GM19351 (cell line): Measurements from ENCODE around the gene FAM217B.

Experiments used
- ATAC-seq: cut with Tn5 transposase; IDR thresholded peaks from one replicate; pipeline ENCODE4 v1.9.1; 2021; ENCODE audit warnings: mild to moderate bottlenecking, moderate library complexity; ENCODE audit not compliant: unreplicated experiment

FAM217B gene

DNA sequence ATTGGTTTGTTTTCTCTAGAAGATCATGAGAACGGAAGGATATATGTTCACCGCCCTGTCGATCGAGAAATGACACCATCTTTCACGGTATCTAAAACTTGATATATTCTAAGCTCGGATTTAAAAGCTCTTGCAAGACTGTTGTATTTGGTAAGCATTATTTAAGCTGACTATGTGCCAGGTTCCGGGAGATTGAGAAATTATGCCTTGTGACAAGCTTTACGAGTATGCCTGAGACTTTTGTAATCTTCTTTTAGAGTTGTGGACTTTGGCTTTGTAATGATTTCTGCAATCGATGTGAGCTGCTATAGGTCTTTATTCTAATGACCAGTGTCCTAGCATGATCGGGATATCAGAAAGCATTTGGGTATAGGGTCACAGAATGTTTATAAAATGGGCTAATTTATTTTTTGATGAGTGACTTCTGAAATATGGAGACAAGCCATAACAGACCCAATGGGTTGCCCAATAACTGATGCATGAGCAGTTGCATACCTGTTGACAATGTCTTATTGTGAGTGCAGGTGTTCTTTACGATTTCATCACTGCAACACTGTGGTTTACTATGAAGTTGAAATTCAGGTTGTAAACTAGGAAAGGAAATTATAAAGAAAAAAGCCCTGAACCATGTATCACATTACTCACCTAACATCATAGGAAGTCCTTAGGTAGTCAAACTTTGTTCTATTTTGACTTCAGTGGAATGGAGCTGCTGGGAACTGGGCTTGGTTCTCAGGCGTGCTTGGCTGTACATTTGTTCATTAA is 32.0 kb downstream of the FAM217B start:
- ATAC-seq = no peak

DNA sequence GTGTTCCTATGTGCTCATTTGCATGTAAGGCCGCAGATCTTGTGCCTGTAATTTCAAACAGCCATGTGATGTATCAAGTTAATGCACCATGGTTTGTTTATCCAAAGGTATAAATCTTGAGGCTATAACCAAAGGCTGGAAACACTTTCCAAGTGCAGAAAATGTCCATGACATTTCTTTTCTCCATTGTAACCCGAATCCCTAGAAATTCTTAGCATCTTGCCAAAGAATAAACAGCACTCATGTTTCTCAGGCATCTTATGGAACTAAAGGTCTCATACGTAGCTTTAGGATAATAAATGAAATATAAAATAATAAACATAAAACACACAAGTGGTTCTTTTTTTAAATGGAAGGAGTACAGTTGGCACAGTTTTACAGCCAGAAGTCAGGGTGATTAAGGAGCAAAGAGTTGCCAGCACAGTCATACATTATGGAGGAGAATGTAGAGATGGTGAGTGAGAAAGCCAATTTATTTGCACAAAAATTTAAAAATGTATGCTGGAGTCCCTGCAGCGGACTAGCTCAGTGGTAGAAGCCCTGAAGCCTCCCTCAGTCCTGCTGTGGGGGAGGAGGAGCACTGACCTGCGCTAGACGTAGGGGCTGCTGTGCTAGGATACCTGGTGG is 36.1 kb downstream of the FAM217B start:
- no peak for ATAC-seq

DNA sequence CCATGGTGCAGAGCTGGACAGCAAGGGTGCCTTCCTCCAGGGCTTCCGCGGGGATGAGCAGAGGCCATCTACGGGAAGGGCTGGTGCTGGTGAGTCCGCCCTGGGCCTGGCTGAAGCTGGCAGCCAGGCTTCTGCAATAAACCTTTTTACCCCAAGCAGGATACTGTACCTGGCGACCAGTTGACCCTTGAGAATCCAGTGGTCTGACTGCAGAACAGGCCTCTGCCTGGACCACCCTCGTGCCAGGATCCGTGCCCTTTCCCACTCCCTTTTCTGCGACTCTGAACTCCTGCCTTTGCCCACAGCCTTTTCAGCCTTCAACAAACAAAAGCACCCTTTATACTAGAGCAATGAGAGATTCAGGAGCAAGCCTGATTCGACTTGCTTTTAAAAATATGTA is 36.9 kb downstream of the FAM217B start:
- ATAC-seq = no peak

GRCh38 chr20:59983076-59983475 is 42.9 kb downstream of the FAM217B start:
- ATAC-seq = no peak

DNA sequence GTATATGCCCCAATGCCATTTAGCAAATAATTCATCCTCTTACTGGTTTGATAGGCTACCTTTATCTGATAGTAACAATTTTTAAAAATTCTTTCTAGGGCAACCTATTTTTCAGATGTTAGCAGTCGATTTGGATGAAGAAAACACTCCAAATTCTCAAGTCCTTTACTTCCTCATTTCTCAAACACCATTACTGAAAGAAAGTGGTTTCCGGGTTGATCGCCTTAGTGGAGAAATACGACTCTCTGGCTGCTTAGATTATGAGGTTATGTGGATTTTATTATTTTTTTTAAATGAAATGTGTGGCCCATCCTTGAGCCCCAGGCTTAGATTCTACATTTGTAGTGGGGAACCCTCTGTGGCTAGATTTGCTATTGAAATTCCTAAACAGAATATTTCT is 44.4 kb downstream of the FAM217B start:
- no peak for ATAC-seq

- no peak for ATAC-seq
These were observed 45.0 kb downstream of the FAM217B start for GRCh38 chr20:59985164-59985563.

DNA sequence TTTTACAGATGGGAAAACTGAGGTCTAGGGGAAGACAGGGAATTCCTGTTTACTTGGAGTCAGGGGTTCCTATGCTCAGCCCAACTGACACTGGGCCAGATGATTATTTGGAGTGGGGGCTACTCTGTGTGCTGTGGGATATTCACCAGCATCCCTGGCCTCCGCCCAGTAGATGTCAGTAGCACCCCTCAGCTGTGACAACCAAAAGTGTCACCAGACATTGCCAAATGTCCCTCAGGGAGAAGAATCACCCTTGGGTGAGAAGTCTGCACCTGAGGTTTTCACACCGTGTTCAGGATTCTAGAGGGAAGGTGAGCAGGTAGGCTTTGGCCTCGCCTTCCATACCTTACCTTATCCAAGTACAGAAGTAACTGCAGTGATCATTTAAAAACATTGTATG is 45.7 kb downstream of the FAM217B start:
- no peak for ATAC-seq

GRCh38 chr20:59987135-59987534 is 46.9 kb downstream of the FAM217B start:
- no peak for ATAC-seq

DNA sequence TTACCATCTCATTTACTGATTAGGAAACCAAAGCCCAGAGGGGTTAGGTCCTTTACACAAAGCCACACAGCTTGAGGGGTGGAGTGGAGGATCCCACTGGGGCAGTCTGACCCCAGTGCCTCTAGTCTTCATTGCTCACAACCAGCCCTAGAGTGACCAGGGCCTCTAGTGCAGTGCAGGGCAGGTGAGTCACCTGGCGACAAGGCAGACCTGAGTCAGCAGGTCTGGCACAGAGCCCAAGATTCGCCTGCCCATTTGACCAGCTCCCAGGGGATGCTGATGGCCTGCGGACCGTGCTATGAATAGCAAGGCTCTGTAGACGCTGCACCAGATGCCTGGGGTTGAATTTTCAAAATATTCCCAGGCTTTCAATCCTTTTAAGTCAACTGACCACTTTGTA is 48.0 kb downstream of the FAM217B start:
- ATAC-seq = no peak

- no peak for ATAC-seq
These were observed 52.4 kb downstream of the FAM217B start for GRCh38 chr20:59992526-59993084.

GRCh38 chr20:59993736-59994430 is 53.7 kb downstream of the FAM217B start:
- ATAC-seq = no peak

GRCh38 chr20:59994697-59995122 is 54.5 kb downstream of the FAM217B start:
- ATAC-seq = no peak

DNA sequence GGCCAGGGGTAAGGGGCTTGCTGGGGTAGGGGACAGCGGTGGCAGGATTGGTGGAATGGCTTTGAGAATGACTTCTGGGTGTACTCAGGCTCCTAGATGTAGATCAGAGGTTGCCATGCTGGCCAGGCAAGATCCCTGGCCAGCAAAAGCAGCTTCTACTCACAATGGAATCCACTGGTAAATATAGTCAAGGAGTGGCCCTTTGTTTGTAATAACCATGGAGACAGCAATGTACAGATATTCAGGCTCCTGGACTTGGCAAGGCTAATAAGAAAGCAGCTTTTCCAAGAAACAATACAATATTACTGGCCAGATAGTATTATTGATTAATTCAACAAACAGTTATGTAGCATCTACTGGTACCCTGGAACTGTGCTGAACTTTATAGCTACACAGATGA is 55.9 kb downstream of the FAM217B start:
- ATAC-seq = no peak

- no peak for ATAC-seq
These were observed 57.7 kb downstream of the FAM217B start for GRCh38 chr20:59997896-59998295.
